GM21390 (cell line): ENCODE results near the gene KIAA0513.
A peak's percentile ranks its signal among the peaks of the same experiment; 100 is the strongest.

ENCODE experiments used
- ATAC-seq: cut with Tn5 transposase; IDR thresholded peaks from one replicate; pipeline ENCODE4 v1.9.1; 2021; ENCODE audit not compliant: unreplicated experiment

The KIAA0513 gene

DNA sequence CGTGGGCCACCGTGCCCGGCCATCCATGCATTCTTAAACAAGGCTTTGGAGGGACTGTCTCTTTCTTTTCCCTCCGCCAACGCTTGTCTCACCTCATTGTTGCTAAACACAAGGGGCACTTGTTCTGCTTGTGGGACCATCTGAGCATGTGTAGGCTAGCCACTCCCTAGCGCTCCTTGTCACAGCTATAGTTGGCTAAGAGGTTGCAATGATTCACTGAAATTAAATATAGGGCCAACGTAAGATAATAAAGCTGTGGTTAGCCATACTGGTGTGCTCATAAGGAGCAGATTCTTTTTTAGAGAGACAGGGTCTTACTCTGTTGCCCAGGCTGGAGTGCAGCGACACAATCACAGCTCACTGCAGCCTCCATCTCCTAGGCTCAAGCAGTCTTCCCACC is 41.2 kb downstream of the KIAA0513 start:
- no peak for ATAC-seq

DNA sequence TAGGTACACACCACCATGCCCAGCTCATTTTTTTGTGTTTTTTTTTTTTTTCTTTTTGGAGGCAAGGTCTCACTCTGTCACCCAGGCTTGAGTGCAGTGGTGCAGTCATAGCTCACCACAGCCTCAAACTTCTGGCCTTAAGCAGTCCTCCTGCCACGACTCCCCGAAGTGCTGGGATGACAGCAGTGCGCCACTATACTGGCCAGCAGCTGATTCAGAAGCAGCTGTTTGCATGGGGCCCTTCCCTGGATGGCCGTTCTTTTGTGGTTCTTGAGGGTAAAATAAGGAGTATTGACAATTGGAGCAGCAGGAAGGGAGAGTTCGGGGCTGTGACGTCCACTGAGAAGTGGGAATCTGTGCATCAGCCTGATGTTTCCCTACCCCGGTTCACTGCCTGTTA is 41.6 kb downstream of the KIAA0513 start:
- ATAC-seq, result no peak

DNA sequence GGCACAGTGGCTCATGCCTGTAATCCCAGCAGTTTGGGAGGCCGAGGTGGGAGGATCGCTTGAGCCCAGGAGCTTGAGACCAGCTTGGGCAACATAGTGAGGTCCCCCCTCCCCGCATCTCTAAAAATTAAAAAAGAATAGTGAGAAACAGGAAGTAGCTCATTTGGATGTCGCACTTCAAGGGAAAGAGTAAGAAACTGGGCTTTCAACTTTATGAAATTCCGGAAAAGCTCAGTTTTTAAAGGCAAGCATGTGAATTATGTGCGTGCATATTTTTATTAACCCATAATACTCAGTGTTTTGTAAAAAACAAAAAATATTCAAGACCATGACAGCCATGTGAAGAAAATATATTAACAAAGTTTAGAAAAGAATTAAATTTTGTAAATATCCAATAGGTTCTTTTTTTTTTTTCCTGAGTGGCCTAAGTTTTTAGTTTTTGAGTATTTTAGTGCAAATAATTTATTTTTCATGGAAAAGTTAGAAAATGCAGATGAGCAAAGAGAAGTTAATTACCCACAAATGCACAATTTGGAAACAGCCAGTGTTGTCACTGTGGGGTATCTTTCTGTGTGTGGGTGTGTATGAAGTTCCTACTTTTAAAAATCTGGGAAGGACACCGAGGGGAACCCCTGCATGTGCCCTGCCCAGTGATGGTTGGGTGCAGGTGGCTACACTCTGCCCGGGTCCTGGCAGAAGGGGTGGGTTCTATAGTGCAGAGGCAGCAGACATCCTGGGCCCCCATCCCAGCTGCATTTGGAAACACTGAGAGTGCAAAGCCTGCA is 44.7 kb downstream of the KIAA0513 start:
- no peak for ATAC-seq

DNA sequence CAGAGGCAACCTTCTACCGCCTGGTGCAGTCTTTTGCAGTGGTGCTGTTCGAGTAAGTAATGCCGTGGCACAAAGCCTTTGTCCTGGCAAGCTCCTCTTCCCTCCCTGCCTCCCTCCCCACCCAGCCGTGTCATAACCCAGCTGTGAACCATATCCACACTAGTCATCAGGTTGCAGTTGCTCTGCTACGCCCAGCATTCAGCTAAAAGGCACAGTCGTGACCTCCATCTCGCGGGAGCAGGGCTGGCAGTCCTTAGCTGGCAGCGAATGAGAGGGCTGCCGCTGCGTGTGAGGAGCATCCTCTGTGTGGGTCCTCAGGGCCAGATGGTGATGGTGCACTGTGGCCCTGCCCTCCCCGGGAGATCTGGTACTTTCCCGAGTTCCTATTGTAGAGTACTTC is 45.4 kb downstream of the KIAA0513 start:
- ATAC-seq, result no peak

DNA sequence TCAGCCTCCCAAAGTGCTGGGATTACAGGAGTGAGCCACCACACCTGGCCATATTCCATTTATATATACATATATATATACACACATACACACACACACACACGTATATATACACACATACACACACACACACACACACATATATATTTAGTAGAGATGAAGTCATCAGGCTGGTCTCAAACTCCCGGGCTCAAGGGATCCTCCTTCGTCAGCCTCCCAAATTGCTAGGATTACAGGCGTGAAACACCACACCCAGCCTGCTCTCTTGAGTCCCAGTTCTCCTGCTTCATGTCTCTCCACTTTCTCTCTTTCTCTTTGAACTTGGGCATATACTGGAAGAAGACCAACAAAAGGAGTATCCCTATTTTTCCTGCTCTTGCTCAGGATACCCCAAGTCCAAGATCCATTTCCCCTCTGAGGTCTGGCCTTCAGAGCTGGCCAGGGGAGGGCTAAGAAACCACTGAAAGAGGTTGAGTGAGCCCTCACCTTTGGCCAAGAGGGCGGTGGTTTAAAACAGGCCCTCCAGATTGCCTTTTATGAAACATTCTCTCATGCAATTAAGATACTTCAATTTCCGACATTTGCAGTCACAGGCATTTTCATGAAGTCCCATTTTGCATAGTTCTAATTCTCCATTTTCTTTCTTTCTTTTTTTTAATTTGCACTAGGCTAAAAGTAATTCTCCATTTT is 46.8 kb downstream of the KIAA0513 start:
- ATAC-seq, result no peak

DNA sequence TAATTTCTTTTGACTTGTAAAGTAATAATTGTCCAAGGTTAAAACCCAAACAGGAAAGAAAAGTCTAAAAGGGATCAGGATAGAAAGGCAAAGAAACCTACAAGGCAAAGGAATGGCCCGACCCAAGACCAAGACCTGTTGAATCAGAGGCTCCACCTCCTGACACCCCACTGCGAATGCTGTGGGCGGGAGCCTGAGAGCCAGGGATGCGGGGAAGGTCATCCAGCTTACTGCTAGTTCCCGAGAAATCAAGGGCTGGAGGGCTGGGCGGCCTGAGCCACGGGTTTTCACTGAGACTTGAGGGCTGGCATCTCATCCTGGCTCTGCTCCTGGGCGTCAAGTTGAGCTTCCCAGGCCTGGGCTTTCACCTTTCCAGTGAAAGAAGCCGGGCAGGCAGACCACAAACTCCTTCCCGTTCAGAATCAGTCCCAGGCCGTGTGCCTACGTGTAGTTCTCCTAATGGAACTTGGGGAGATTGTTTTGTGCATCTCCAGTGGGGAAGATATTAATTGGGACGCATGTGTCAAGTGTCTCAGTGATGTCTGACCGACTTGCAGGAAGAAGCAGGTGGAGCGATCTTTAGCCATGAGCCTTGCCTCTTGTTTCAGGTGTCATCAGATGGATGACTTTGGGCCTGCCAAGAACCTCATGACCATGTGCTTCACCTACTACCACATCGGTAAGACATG is 47.8 kb downstream of the KIAA0513 start:
- ATAC-seq, result no peak

DNA sequence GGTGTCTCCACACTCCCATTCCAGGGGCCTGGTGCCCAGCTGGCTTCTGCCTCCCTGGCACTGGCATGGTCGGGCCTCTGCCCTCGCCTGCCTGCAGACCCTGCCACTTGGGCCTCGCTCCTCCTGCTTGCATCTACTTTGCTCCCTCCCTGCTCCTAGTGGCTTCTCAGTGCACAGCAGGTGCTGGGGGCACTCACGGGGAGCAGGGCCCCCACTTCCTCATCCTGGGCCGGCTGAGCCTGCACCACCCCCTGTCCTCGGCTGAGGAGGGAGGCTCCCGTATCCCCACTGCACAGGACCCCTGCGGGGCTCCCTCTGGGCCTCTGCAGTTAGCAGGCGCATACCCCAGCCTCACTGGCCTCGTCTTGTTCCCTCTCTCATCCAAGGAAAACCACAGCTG is 49.4 kb downstream of the KIAA0513 start:
- no peak for ATAC-seq

DNA sequence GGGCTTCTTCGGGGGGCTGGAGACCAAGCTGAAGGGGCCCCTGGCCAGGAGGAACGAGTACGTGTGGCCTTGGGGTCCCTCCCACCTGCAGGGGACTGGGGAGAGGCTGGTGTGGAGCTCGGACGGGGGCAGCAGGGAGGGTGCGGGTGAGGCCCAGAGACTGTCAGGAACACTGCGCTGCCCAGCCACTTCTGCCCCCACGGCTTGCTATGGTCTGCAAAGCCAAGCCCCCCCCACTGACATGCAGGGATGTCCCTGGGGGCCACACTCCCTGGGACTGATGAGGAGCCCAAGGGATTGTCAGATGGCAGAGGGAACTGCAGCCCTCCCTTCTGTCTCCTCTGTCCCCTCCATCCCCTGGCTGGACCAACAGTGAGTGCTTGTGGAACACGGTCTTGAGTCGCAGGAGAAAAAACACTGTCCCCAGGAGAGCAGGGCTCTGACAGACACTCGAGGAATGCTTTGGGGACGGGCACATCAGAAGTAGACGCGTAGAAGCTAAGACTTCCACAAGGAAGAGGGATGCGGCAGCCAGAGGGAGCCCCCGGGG is 50.1 kb downstream of the KIAA0513 start:
- ATAC-seq, result no peak

DNA sequence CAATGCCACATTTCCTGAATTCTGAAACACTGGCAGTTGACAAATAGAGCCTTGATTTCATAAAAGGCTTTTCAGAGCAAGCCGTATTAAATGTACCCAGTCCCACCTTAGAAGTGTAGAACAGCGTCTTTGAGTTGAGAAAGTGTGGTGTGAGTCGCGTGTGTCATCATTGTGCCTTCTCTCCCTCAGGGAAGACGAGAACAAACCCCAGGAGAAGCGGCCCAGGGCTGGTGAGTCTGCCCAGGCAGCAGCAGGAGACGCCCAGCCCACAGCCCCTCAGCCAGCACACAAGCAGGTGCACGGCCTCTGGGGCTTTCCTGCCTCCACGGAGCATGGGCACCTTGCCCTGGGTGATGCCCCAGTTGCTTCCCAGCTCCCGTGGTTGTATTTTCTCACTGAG is 50.6 kb downstream of the KIAA0513 start:
- no peak for ATAC-seq

DNA sequence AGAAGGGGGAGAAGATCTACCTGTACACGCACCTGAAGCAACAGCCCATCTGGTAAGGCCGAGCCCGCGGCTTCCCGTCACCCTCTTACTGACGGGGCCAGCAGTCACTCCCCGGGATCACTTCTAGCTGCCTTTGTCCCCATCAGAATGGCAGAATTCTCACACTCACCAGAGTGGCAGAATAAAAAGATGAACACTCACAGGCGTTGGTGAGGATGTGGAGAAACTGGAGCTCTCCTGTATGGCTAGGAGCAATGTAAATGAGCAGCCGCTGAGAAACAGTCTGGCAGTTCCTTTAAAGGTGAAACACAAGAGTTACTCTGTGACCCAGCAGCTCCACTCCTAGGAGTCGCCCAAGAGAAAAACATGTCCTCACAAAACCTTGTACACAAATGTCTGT is 51.4 kb downstream of the KIAA0513 start:
- ATAC-seq, result no peak

DNA sequence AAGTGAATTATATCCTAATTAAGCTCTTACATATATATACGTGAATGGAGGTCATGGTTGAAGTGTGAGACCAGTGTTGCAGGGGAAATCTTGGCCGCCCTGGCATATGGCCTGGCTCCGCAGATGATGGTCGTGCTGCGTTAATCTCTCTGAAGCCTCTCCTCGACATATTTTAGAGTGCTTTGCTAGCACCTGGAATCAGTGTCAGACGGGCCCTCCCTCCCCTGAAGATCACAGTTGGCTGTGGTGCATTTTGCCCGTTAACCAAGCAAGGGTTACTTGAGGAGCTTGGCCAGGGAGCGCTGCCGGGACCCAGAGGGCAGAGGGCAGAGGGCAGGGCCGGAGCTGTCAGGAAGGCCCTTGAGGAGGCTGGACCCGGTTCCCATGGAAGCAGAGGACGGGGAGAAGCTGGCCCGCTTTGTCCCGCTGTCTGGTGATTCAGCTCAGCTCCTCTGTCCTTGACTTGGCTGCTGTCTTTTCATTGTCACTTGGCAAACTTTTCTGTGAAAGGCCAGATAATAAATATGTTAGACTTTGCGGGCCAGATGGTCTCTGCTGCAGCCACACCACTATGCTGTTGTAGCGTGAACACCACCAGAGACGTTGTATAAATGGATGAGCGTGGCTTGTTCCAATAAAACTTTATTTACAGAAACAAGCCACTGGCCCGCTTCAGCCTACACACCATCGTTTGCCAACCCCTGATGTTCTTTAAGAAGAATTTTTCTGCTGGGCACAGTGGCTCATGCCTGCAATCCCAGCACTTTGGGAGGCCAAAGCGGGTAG is 52.4 kb downstream of the KIAA0513 start:
- no peak for ATAC-seq

DNA sequence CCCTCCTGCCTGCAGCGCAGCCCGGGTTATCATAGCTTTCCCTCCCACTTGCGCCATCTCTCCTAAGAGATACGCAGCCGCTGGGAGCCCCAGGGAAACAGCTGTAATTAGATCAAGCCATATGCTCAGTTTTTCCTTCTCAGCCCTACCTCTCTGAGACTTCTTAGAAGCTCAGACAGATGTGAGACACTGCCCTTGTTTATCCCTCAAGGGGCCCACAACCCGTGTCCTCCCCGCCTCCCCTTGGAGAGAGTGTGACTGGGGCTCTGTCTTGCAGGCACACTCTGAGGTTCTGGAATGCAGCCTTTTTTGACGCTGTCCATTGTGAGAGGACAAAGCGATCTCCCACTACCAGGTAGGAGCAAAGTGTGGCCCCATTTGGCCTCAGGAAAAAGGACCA is 53.4 kb downstream of the KIAA0513 start:
- no peak for ATAC-seq

DNA sequence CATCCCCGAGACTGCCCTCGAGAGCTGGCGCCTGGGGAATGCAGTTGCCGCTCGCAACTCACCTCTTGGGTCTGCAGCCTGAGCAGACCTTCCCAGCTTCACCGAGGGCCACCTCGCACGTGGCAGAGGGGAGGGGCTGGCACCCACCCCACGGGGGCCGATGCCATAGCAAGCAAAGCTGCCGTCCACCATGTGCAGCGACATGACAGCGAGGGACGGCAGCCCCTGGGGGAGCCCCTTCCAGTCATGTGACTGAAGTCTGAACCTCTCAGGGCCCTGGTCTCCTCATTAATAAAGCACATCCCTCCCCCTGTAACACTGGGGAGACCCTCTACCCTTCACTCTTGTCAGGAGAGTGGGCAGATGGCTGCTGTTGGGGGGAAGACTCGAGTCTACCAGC is 54.2 kb downstream of the KIAA0513 start:
- ATAC-seq, result no peak

DNA sequence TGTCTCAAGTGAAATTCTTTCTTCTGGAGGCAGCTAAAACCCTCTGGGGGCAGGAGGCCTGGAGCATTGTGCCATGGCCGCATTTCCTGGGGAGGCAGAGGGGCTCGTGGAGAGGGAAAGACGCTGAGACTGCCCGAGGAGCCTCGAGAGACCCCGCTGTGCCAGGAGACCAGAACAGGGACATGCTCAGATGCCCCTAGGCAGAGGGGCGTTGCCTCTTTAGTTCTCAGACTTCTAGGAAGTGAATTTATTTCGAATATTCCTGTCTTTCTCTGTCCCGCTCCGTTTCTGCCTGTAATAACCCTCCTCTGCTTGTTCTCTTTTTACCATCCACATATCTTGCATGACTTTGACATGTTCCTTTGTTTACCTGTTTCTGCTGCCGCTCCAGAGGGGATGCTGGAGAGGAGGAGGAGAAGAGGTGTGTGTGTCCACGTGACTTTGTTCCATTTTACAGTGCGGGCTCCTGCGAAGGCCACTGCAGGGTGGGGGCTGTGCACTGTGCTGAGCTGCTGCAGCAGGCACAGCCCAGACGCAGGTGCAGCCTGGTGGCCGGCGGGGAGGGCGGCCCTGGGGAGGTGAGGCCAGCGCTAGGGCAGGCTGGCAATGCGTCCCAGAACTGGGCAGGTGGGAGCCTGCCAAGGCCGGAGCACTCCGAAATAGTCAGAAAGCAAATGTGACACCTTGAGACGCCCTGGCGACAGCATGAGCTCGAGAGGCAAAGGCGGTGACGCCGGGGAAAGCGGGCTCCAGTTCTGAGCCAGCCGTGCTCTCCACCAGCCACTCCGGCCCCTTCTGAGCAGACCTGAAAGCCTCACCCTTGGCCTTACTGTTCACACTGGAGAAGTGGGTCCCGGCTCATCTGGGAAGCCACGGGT is 54.8 kb downstream of the KIAA0513 start:
- no peak for ATAC-seq

DNA sequence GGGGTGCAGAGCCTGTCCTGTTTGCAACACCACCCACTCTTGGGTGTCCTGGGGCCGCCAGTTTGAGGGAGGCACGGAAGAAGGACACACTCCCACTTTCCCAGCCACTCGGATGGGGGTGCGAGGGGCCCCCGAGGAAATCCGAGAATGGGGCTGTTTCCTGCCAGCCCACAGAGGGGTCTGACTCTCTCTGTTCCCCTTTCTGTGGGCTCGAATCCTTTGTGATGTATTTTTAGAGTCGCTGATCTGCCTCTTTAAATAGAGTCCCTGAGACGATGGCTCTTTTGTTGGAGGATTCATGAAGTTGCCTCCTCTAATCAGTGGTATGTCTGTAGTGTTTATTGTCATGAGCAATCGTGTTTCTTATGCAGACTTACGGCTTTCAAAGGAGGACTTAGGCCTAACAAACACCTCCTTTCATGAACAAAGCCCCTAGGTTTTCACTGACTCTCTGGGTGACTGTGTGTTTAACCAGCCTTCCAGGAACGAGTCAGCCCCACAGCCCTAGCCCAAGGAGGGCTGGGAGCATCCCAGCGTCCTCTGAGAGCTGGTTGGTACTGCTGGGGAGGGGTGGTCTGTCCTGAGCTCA is 55.5 kb downstream of the KIAA0513 start:
- no peak for ATAC-seq

DNA sequence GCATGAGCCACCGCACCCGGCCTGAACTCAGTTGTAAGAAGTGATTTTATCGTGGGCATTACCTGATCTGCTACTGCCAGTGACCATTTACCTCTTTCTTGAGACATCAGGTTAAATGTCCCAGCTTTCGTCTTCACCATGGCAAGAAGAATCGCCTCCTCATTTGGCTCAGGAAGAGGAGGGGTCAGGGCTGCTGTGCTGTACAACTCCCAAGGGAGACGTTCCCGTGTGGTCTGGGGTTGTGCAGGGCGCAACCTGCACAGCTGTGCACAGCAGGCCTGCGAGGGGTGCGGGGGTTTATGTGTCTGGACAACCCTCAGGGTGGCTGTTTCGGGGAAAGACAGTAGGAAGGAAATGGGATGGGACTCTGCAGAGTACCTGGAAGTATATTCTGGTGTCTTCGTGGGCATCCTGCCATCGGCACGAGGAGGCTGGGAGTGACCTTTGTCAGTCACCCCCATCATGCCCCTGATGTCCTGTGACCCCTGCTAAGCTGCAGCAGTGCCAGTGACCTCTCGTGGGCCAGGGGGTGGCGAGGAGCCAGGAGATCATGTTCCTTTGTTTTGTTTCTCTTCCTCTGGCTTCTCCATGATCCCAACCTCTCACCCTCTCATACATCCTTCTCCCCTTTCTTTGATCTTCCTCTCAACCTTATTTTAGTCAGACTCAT is 57.4 kb downstream of the KIAA0513 start:
- ATAC-seq, result no peak

DNA sequence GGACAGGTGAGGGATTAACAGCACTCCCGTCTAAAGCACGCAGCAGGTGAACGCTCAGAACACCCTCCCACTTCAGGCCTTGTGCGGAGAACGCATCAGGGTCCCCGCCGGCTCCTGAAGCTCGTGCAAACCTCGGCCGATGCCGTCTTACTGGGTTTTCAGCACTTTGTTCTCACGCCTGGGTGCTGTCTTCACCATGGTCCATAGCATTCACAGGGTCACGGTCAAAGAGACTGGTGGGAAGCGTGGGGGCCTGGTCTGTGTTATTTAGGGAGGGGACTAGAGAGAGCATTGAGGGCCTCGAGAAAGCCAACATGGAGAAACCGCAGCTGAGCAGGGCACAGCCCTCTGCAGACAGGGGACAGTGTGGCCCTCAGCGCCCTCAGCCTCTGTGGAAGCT is 58.1 kb downstream of the KIAA0513 start:
- no peak for ATAC-seq

DNA sequence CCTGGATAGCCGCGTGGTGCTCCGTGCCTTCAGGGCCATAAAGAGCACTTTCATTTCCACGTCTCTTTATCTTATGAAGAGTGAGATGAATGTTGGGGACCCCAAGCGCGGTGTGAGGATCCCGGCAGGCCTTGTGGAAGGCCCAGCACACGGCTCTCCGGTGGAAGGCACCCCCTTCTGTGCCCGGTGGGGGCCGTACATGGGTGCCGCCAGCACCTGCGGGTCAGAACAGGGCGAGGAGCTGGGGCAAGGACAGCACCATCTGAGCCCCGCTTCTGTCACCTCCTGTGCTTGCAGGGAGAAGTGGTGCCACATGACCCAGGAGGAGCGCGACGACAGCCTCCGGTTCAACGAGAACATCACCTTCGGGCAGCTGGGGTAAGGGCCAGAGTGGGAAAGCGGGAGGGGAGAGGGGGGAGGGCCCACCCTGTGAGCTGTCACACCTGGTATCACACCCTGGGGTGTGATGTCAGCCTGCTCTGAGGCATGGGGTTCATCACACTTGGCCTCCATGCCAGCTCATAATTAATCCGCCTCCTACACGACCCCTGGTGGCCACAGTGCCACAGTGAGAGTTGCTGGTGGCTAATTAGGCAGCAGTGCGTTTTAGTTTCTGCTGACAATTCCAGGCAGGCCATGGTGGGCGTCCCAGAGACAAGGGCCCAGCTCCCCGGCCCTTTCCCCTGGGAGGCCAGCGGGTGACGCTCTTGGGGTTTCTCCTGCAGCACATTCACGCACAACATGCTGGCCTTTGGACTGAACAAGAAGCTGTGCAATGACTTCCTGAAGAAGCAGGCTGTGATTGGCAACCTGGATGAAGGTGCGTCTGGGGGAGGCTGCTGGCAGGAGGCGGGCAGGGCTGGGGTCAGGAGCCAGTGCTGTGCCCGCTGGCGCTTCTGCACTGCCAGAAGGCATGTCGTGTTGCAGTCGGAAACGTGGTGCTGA is 59.0 kb downstream of the KIAA0513 start:
- peak; percentile 57 for ATAC-seq
